ENCODE data around the gene ATP8A2. TPM values are rescaled to one million over a fixed set of nuclear protein-coding genes. Genes with fewer than 3 reads are reported as not detected.
"Not testable (repeated sequence)": the region's sequence is repeated elsewhere in the genome, so short reads cannot be mapped to it uniquely, and the experiment has no call there.

ATP8A2 gene
- total RNA-seq, 1 donor from 2014 or later = 39.1 TPM

DNA sequence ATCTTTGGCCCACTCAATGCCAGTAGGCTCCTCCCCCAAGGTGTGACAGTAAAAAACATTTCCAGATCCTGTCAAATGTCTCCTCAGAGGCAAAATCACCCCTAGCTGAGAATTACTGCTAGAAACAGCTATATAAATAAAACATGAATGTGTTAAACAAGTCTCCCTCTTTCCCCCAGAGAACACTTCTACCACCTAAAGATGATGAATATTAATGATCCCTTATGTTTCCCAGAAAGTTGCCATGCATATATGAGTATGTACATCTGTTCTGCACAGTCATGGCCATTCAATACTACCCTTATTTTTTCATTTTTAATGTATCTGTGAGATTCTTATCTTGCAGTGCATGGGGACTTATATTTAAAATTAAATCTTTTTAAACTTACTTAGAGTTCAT is 450.0 kb downstream of the ATP8A2 start:
- Mint-ChIP-seq H3K27ac (no peak overlapping the region), H3K4me1 (peaks cover 10% of the 10 kb centered on the region), H3K36me3 (peaks cover 17% of the 10 kb centered on the region), H3K9me3 (peaks cover 19% of the 10 kb centered on the region), H3K27me3 (ENCODE audit: low read depth) (no peaks in the 10 kb centered on the region), H3K4me3 (no peak overlapping the region)
- no peak for DNase-seq (ENCODE audit: low spot score in 2 of 2, unreplicated experiment in 2 of 2)
- TF ChIP-seq, protein P1, sequence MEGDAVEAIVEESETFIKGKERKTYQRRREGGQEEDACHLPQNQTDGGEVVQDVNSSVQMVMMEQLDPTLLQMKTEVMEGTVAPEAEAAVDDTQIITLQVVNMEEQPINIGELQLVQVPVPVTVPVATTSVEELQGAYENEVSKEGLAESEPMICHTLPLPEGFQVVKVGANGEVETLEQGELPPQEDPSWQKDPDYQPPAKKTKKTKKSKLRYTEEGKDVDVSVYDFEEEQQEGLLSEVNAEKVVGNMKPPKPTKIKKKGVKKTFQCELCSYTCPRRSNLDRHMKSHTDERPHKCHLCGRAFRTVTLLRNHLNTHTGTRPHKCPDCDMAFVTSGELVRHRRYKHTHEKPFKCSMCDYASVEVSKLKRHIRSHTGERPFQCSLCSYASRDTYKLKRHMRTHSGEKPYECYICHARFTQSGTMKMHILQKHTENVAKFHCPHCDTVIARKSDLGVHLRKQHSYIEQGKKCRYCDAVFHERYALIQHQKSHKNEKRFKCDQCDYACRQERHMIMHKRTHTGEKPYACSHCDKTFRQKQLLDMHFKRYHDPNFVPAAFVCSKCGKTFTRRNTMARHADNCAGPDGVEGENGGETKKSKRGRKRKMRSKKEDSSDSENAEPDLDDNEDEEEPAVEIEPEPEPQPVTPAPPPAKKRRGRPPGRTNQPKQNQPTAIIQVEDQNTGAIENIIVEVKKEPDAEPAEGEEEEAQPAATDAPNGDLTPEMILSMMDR (IDR thresholded peaks at IDR 0.05; ENCODE audit: unreplicated experiment) = no peak

DNA sequence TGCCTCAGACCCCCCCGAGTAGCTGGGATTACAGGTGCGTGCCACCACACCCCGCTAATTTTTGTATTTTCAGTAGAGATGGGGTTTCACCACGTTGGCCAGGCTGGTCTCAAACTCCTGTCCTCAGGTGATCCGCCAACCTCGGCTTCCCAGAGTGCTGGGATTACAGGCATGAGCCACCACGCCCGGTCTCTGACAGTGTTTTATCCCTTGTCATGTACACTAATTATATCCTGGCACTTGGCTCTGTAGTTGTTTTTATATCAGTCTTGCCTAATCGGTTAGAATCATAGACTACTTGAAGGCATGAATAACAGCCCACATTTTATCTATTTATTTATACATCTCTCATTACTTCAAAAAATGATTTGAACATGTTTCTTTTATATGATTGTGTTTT is 455.4 kb downstream of the ATP8A2 start:
- peaks cover 19% of the 10 kb centered on the region for H3K9me3 Mint-ChIP-seq
- H3K4me1 Mint-ChIP-seq = peaks cover 33% of the 10 kb centered on the region
- not testable (repeated sequence) for DNase-seq (ENCODE audit: low spot score in 2 of 2, unreplicated experiment in 2 of 2); H3K27me3 Mint-ChIP-seq (ENCODE audit: low read depth); H3K4me3 Mint-ChIP-seq
- H3K27ac Mint-ChIP-seq = peak overlapping the region; percentile 66
- H3K36me3 Mint-ChIP-seq = peaks cover 19% of the 10 kb centered on the region

DNA sequence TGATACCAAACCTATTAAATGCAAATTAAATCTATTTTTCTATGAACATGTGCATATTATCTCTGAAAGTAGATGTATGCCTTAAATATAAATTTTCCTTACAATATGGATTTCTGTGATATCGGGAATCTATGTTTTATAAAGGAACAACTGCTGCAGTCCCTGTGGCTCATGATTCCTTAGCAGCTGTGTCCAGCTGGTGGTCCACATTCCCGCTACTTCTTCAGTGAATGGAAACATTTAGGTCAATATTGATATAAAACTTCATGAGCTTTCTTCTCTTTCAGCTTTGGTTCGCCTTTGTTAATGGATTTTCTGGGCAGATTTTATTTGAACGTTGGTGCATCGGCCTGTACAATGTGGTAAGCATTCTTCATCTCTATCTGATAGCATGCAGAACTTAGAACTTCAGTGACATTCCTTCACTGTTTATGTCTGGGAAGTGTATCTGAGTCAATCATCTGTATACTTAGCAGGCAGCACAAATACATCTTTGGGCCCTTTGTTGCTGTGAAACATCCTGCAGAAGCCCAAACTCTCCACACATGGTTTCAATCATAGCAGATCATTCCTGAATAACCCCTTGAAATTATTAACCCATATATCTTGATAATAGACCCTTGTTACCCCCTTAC is 456.2 kb downstream of the ATP8A2 start:
- H3K4me3 Mint-ChIP-seq = no peak overlapping the region
- H3K9me3 Mint-ChIP-seq = peaks cover 16% of the 10 kb centered on the region
- TF ChIP-seq, protein P1 (IDR thresholded peaks at IDR 0.05; ENCODE audit: unreplicated experiment) = no peak
- peak overlapping the region; percentile 58 for H3K27ac Mint-ChIP-seq
- H3K36me3 Mint-ChIP-seq = peaks cover 16% of the 10 kb centered on the region
- H3K4me1 Mint-ChIP-seq = peaks cover 33% of the 10 kb centered on the region
- DNase-seq (ENCODE audit: low spot score in 2 of 2, unreplicated experiment in 2 of 2) = no peak
- no peaks in the 10 kb centered on the region for H3K27me3 Mint-ChIP-seq (ENCODE audit: low read depth)

DNA sequence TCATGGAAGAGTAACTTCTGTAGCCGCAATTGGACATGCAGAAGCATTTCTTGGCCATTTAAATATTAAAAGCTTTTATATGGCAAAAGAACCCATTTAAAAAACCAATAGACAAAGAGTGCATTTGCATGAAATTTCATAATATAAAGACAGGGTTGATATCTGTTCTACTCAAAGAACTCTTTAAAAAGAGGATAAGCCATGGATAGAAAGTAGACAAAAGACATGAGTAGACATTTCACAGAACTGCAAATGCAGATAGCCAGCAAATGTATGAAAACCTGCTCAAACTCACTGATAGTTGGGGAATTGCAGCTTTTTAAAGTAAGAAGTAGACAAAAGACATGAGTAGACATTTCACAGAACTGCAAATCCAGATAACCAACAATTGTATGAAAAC is 462.0 kb downstream of the ATP8A2 start:
- TF ChIP-seq, protein P1 (IDR thresholded peaks at IDR 0.05; ENCODE audit: unreplicated experiment) = no peak
- Mint-ChIP-seq H3K4me1 (peaks cover 11% of the 10 kb centered on the region), H3K36me3 (peaks cover 5% of the 10 kb centered on the region), H3K27me3 (ENCODE audit: low read depth) (no peaks in the 10 kb centered on the region), H3K4me3 (no peak overlapping the region), H3K27ac (no peak overlapping the region), H3K9me3 (no peaks in the 10 kb centered on the region)
- no peak for DNase-seq (ENCODE audit: low spot score in 2 of 2, unreplicated experiment in 2 of 2)

DNA sequence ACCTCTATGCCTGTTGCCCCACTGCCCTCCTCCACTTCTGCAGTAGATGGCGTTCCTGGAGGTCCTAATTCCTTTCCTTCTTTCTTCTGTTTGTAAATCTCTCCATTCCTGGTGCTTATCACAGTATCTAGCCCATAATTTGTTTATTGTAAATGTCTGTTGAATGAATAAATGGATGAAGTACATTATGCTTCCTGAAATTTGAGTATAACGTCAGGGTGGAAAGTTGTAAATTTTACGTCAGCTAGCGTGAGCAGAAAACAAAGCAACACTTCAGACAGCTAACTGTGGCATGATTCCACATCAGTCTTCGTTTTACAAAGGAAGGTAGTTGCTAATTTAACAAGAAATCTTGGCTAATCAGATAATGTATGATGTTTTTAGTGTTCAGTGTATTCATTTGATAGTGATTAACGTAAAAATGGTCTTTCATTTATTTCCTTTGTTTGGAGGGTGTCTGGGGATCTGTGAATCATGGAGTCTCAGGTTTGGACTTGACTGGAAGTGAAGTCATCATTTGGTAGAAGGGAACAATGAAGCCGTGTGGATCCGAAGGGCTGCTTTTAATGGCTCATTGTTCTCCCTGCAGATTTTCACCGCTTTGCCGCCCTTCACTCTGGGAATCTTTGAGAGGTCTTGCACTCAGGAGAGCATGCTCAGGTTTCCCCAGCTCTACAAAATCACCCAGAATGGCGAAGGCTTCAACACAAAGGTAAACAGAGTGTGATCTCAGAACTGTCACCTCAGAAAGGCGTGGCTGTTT is 465.0 kb downstream of the ATP8A2 start:
- no peak for DNase-seq (ENCODE audit: low spot score in 2 of 2, unreplicated experiment in 2 of 2)
- H3K4me3 Mint-ChIP-seq = no peak overlapping the region
- H3K27me3 Mint-ChIP-seq (ENCODE audit: low read depth) = no peaks in the 10 kb centered on the region
- H3K9me3 Mint-ChIP-seq = peaks cover 3% of the 10 kb centered on the region
- H3K36me3 Mint-ChIP-seq = peaks cover 6% of the 10 kb centered on the region
- TF ChIP-seq, protein P1 (IDR thresholded peaks at IDR 0.05; ENCODE audit: unreplicated experiment) = no peak
- no peak overlapping the region for H3K27ac Mint-ChIP-seq
- H3K4me1 Mint-ChIP-seq = peaks cover 8% of the 10 kb centered on the region

DNA sequence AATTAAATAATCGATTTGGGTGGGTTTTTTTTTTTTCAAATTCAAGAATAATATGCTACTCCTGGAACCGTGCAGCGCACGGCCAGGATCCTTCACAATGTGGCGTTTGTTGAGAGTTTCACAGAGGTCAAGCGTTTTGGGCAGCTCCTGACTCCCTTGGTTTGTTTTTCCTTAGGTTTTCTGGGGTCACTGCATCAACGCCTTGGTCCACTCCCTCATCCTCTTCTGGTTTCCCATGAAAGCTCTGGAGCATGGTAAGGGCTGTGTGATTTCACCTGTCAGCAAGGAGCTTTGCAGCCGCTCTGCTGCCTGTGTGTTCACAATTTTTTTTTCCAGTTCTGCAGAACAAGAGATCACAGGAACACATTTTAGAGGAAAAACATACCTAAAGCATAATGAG is 467.6 kb downstream of the ATP8A2 start:
- no peak overlapping the region for H3K4me3 Mint-ChIP-seq
- DNase-seq (ENCODE audit: low spot score in 2 of 2, unreplicated experiment in 2 of 2) = no peak

More for the DNA sequence above, 467.6 kb downstream of the ATP8A2 start:
- peaks cover 4% of the 10 kb centered on the region for H3K4me1 Mint-ChIP-seq
- TF ChIP-seq, protein P1 (IDR thresholded peaks at IDR 0.05; ENCODE audit: unreplicated experiment) = no peak
- peaks cover 6% of the 10 kb centered on the region for H3K9me3 Mint-ChIP-seq
- H3K36me3 Mint-ChIP-seq = peaks cover 9% of the 10 kb centered on the region
- no peak overlapping the region for H3K27ac Mint-ChIP-seq
- no peaks in the 10 kb centered on the region for H3K27me3 Mint-ChIP-seq (ENCODE audit: low read depth)

Data from mesothelial cell of epicardium (in vitro differentiated cells).